Mammary epithelial cell (primary cell): ENCODE measurements around the gene SEMA3A.

Source experiments
- CTCF ChIP-seq, 2 donors: IDR thresholded peaks in 1 of 2; conservative IDR thresholded peaks in 1 of 2; 2 replicates each; pipeline ENCODE4 v1.5.1; 2011 to 2012; ENCODE audit warnings: inconsistent platforms in 2 of 2, low read length in 2 of 2, mild to moderate bottlenecking in 2 of 2, control low read depth in 1 of 2, low read depth in 1 of 2; ENCODE audit not compliant: insufficient read depth in 1 of 2; ENCODE audit errors: extremely low read depth in 1 of 2
- EZH2 ChIP-seq: IDR thresholded peaks from 2 replicates; pipeline ENCODE4 v1.6.1; 2012; ENCODE audit warnings: low read length, inconsistent platforms, borderline replicate concordance

- no peak for TF ChIP-seq CTCF (conservative IDR thresholded peaks at IDR 0.05 in 1 of 2, IDR thresholded peaks at IDR 0.05 in 1 of 2; ENCODE audit: extremely low read depth in 1 of 2, insufficient read depth in 1 of 2, low read depth in 1 of 2, low read length in 2 of 2)
- TF ChIP-seq EZH2 = no peak
Measured at GRCh38 chr7:84106291-84106690, 88.3 kb downstream of the SEMA3A start.
